Ishikawa (cell line): ENCODE results near the gene CLDN5.

ENCODE experiments used
- CEBPB ChIP-seq: IDR thresholded peaks from 2 replicates; pipeline ENCODE4 v1.6.1; 2012
- CREB1 ChIP-seq: IDR thresholded peaks from 2 replicates; pipeline ENCODE4 v1.6.1; 2012; ENCODE audit warnings: low read depth
- EGR1 ChIP-seq: IDR thresholded peaks from 2 replicates; pipeline ENCODE4 v1.6.1; 2012
- EP300 ChIP-seq: IDR thresholded peaks from 2 replicates; pipeline ENCODE4 v1.6.1; 2012; ENCODE audit warnings: borderline replicate concordance
- FOXM1 ChIP-seq: IDR thresholded peaks from 2 replicates; pipeline ENCODE4 v1.6.1; 2012; ENCODE audit warnings: low read depth, borderline replicate concordance
- TAF1 ChIP-seq: IDR thresholded peaks from 2 replicates; pipeline ENCODE4 v1.6.1; 2012; ENCODE audit warnings: low read depth, mild to moderate bottlenecking
- YY1 ChIP-seq: IDR thresholded peaks from 2 replicates; pipeline ENCODE4 v1.6.1; 2012; ENCODE audit warnings: low read depth
- TF ChIP-seq, protein P1 (sequence below): IDR thresholded peaks from 2 replicates; pipeline ENCODE4 v1.6.1; 2012; ENCODE audit warnings: low read depth, mild to moderate bottlenecking

GRCh38 chr22:19533857-19534256 is 9.6 kb upstream of the CLDN5 start:
- TF ChIP-seq EP300: no peak
- TF ChIP-seq, protein P1, sequence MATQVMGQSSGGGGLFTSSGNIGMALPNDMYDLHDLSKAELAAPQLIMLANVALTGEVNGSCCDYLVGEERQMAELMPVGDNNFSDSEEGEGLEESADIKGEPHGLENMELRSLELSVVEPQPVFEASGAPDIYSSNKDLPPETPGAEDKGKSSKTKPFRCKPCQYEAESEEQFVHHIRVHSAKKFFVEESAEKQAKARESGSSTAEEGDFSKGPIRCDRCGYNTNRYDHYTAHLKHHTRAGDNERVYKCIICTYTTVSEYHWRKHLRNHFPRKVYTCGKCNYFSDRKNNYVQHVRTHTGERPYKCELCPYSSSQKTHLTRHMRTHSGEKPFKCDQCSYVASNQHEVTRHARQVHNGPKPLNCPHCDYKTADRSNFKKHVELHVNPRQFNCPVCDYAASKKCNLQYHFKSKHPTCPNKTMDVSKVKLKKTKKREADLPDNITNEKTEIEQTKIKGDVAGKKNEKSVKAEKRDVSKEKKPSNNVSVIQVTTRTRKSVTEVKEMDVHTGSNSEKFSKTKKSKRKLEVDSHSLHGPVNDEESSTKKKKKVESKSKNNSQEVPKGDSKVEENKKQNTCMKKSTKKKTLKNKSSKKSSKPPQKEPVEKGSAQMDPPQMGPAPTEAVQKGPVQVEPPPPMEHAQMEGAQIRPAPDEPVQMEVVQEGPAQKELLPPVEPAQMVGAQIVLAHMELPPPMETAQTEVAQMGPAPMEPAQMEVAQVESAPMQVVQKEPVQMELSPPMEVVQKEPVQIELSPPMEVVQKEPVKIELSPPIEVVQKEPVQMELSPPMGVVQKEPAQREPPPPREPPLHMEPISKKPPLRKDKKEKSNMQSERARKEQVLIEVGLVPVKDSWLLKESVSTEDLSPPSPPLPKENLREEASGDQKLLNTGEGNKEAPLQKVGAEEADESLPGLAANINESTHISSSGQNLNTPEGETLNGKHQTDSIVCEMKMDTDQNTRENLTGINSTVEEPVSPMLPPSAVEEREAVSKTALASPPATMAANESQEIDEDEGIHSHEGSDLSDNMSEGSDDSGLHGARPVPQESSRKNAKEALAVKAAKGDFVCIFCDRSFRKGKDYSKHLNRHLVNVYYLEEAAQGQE: no peak
- TF ChIP-seq YY1: no peak
- TF ChIP-seq CEBPB: no peak
- no peak for TF ChIP-seq CREB1
- no peak for TF ChIP-seq FOXM1
- no peak for TF ChIP-seq EGR1
- no peak for TF ChIP-seq TAF1
